Ovary (tissue), 9 donors: ENCODE measurements around the gene SPRYD4. TPM values are rescaled to one million over a fixed set of nuclear protein-coding genes. Genes with fewer than 3 reads are reported as not detected.
A peak's percentile ranks its signal among the peaks of the same experiment; 100 is the strongest.
"Not testable (repeated sequence)": the region's sequence is repeated elsewhere in the genome, so short reads cannot be mapped to it uniquely, and the experiment has no call there.

Experiments
- DNase-seq, 5 donors: peaks; one replicate each; pipeline ENCODE4 v3.0.0-alpha.2; 2019 to 2020
- H3K27ac ChIP-seq, 2 donors: fragments of 200-600 bp; one replicate each; pipeline versions ENCODE4 v1.5.1 to v1.8.0; 2019 to 2022
- H3K27me3 ChIP-seq: fragments of 200-600 bp; one replicate; pipeline ENCODE4 v1.8.0; 2022
- H3K36me3 ChIP-seq: fragments of 200-600 bp; sonication (generic); one replicate; pipeline ENCODE4 v1.5.1; 2019
- H3K4me1 ChIP-seq: one replicate; pipeline ENCODE4 v1.8.1; 2013; ENCODE audit warnings: mild to moderate bottlenecking, moderate library complexity; ENCODE audit not compliant: insufficient read depth
- H3K4me3 ChIP-seq: fragments of 200-600 bp; sonication (generic); one replicate; pipeline ENCODE4 v1.5.1; 2017
- H3K9me3 ChIP-seq, 2 donors: fragments of 200-600 bp in 1 of 2; sonication (generic) in 1 of 2; one replicate each; pipeline versions ENCODE4 v1.5.1 to v1.8.1; 2013 to 2019; ENCODE audit warnings: mild to moderate bottlenecking in 1 of 2, moderate library complexity in 1 of 2
- EP300 ChIP-seq: sonication (generic); formaldehyde crosslinking; IDR thresholded peaks from one replicate; pipeline ENCODE4 v1.6.1; 2017; ENCODE audit warnings: antibody characterized with exemption
- POLR2A ChIP-seq: fragments of 450-650 bp; IDR thresholded peaks from one replicate; pipeline ENCODE4 v1.6.1; 2017; ENCODE audit warnings: antibody characterized with exemption, mild to moderate bottlenecking, moderate library complexity
- WGBS, 3 donors: extraction: QIAGEN DNeasy Blood & Tissue Kit in 1 of 3; methylation state at CpG; one replicate each; pipeline versions ENCODE4 v1.1.5 to v1.1.7; 2013 to 2017; 5-methylcytosine and 5-hydroxymethylcytosine counted together
- intact Hi-C, 4 donors: fragments of 100-400 bp; cut with DNase I; formaldehyde crosslinking; loops; one replicate each; pipeline versions ENCODE4 v1.11.0 to v1.15.1; 2022 to 2023
- polyA plus RNA-seq, 2 donors: library from polyadenylated mRNA; stranded (reverse); fragments of 200-250 nt in 1 of 2; fragments of 350-450 nt in 1 of 2; fragmentation: Illumina TruSeq in 1 of 2; extraction: RNeasy Lipid Tissue Mini Kit (QIAGEN cat#74804) in 1 of 2; gene quantifications; one replicate each; pipeline ENCODE4 v1.2.3, GENCODE V29; 2013 to 2014
- total RNA-seq, 7 donors: library from RNA; depleted of rRNA in 2 of 7; stranded (reverse); fragments of >200 nt in 2 of 7; fragmentation: NEBNext Ultra II Directional in 3 of 7; extraction: Animal tissue kit (Norgen Biotek cat#: 25700) in 3 of 7; gene quantifications; one replicate each; pipeline versions ENCODE4 v1.1.0 to v1.2.4, GENCODE V29; 2016 to 2023
- TF ChIP-seq, protein P1 (sequence below), 3 donors: fragments of 450-650 bp in 2 of 3; fragments of 200-600 bp in 1 of 3; IDR thresholded peaks; one replicate each; pipeline versions ENCODE4 v1.5.1 to v1.8.0; 2016 to 2022; ENCODE audit warnings: antibody characterized with exemption in 3 of 3, mild to moderate bottlenecking in 1 of 3
- donor health status: DM: no; HTN: no; CAD: no; lungs with moderate emphysema.
- donor health status: DM: no; HTN: no; CAD: no.
- donor health status: Bipolar disorder and iron deficiency.
- donor health status: DM: yes; HTN: yes; CAD: no.
- donor health status: DM: no; HTN: no; CAD: no.
- donor health status: DM: yes; HTN: yes; CAD: no.

SPRYD4 gene
- total and polyA plus RNA-seq, 9 donors = 1.4 to 4.1 (median 2.7) TPM

DNA sequence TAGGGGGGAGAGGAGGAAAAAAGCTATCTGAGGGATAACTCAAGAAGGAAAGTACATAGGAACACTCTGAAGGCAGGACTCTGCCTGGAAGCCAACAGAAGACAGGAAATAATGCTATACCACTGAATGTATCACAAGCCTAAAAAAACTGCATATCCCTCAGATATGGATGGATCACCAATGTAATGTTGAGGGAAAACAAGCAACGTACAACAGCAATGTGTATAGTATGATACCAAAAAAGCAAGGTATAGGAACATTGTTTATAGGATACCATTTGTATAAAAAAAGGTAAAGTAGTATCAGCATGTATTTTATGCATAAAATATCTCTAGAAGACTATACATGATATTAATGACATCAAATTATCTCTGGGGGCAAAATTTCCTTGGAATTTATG is 16.2 kb downstream of the SPRYD4 start:
- peaks cover 8% of the 10 kb centered on the region for H3K4me1 ChIP-seq
- TF ChIP-seq, protein P1, sequence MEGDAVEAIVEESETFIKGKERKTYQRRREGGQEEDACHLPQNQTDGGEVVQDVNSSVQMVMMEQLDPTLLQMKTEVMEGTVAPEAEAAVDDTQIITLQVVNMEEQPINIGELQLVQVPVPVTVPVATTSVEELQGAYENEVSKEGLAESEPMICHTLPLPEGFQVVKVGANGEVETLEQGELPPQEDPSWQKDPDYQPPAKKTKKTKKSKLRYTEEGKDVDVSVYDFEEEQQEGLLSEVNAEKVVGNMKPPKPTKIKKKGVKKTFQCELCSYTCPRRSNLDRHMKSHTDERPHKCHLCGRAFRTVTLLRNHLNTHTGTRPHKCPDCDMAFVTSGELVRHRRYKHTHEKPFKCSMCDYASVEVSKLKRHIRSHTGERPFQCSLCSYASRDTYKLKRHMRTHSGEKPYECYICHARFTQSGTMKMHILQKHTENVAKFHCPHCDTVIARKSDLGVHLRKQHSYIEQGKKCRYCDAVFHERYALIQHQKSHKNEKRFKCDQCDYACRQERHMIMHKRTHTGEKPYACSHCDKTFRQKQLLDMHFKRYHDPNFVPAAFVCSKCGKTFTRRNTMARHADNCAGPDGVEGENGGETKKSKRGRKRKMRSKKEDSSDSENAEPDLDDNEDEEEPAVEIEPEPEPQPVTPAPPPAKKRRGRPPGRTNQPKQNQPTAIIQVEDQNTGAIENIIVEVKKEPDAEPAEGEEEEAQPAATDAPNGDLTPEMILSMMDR (IDR thresholded peaks at IDR 0.05) = no peak
- TF ChIP-seq EP300 = no peak
- intact Hi-C loops = no loop called here
- no peak for DNase-seq
- H3K36me3 ChIP-seq = no peaks in the 10 kb centered on the region
- no peaks in the 10 kb centered on the region for H3K9me3 ChIP-seq
- H3K4me3 ChIP-seq = no peak overlapping the region
- H3K27ac ChIP-seq = no peak overlapping the region
- no peaks in the 10 kb centered on the region for H3K27me3 ChIP-seq
- WGBS, 3 donors = 80 to 96% (median 85%) methylated on average over 1 of the region's 1 CpG

DNA sequence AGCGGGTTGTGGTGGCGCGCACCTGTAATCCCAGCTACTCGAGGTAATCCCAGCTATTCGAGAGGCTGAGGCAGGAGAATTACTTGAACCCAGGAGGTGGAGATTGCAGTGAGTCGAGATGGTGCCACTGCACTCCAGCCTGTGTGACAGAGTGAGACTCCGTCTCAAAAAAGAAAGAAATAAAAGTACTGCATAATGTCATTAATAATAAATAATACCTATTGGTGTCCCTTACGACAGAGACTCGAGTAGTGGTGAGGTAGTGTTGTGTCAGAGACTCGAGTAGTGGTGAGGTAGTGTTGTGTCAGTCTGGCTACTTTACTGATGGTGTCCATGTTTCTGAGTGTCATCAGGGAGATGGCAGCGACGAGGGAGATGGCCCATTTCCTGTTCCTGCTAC is 18.3 kb downstream of the SPRYD4 start:
- Histone ChIP-seq H3K27me3 (no peaks in the 10 kb centered on the region), H3K27ac (no peak overlapping the region), H3K9me3 (no peaks in the 10 kb centered on the region), H3K36me3 (no peaks in the 10 kb centered on the region), H3K4me3 (no peak overlapping the region), H3K4me1 (peaks cover 8% of the 10 kb centered on the region)
- intact Hi-C loops = no loop called here
- DNase-seq = no peak
- TF ChIP-seq EP300 (no peak), POLR2A (no peak)
- TF ChIP-seq, protein P1 (IDR thresholded peaks at IDR 0.05) = no peak
- WGBS, 3 donors = 82 to 86% (median 85%) methylated on average over 12 of the region's 12 CpGs

DNA sequence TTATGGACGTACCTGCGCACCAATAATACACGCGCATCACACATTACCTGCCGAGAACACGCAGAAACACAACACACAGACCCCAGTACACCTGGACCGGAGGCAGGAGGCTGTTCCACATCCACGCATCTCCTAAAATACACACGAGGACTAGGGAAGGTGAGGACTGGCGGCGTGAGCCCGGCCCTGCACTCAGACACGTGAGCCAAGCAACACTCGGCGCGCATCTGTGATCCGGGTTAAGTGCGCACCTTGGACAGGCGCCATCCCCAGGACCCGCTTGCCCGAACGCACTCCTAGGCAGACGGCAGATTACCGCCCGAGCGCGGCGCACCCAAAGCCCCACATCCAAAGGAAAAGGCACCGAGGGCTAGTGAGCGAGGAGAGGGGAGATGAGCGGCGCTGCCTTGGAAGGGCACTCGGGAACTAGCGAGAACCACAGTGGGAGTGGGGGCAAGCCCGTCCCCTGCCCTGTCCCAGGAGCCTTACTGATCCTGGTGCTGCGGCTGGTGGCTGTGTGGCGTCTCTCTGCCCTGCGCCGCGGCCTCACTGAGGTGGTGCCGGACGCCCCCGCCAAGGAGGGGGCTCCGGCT is 19.2 kb downstream of the SPRYD4 start:
- Histone ChIP-seq H3K9me3 (no peaks in the 10 kb centered on the region), H3K27ac (no peak overlapping the region), H3K4me3 (peak overlapping the region; percentile 48), H3K27me3 (no peaks in the 10 kb centered on the region), H3K36me3 (no peaks in the 10 kb centered on the region), H3K4me1 (peaks cover 8% of the 10 kb centered on the region)
- intact Hi-C loops = no loop called here
- DNase-seq = peak in 4 of 5 donors; percentile 40 to 69 (median 58)
- WGBS, 3 donors = 3 to 6% (median 3%) methylated on average over 41 to 44 of the region's 44 CpGs
- no peak for TF ChIP-seq POLR2A

DNA sequence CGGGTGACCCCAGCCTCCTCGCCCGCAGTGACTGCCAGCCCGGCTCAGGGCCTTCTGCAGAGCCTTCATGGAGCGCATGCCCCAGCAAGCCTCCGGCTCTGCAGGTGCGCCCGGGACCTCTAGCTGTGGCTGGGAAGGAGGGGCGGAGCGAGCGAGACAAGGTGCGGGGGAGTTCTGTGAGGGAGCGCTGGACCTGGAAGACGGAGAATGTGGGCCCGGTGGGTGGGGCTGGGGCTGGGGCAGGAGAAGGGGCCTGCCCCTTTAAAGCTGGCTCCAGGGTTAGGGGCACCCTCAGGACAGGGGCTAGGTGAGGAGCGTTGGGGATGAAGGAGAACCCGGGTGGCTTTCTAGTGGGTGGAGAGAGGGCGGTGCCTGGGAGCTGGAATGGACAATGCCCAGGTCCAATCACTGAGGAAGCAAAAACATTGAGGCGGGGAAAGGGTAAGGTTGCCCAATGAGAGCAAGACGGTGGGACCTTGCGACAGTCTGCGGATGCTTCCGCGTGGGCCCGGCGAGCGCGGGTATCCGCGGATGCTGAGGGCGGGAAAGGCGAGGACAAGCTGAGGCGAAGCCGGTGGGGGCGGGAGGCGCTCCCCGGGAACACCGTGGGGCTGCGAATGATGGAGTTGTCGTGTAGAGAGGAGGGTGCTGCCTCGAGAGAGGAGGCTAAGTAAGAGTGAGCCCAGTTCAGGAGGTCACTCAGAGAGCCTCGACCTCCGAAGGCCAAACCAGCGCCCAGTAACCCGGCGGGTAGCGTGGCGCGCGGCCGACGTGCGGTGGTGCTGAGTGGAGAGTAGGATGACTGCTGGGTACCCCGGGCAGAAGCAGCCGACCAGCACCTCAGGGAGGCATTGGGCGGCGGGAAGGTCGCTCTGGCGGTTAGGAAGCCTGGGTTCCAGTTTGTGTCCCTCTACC is 19.9 kb downstream of the SPRYD4 start, which contains the start of gene GLS2:
TSS of gene GLS2 (minus strand) at position 121 of the 915 bp plus-strand sequence. CDS start at position 78, 43 bp downstream.
- peak; percentile 68 to 80 (median 72) for DNase-seq
- H3K36me3 ChIP-seq = no peaks in the 10 kb centered on the region
- H3K27ac ChIP-seq = no peak within 1 kb of the TSS
- H3K27me3 ChIP-seq = no peaks in the 10 kb centered on the region
- intact Hi-C loops = no loop called here
- TF ChIP-seq, protein P1 (IDR thresholded peaks at IDR 0.05) = no peak
- TF ChIP-seq POLR2A (no peak), EP300 (no peak)
- H3K4me1 ChIP-seq = peaks cover 8% of the 10 kb centered on the region
- H3K9me3 ChIP-seq = no peaks in the 10 kb centered on the region
- 13 to 16% (median 16%) methylated on average over 59 of the region's 59 CpGs for WGBS, 3 donors
- H3K4me3 ChIP-seq = peak within 1 kb of the TSS; percentile 48

DNA sequence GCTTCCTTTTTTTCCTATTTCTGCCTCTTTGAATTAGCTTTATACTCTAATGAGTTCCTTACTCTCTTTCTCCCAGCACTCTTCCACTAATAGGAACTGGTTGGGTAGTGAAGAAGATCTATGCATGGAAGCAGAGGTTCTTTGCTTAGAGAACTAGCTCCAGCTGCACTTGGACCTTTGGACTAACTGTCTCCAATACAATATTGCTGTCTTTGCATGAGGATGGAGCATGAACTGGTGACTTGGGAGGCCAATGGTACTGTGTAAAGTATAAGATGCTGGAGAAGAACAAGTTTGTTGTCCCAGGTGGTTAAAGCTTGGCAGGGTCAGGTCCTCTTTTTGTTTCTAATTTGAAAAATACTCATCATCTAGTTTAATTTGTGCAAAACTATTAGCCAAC is 22.0 kb downstream of the SPRYD4 start:
- no peak for DNase-seq
- intact Hi-C loops = no loop called here
- Histone ChIP-seq H3K9me3 (no peaks in the 10 kb centered on the region), H3K27me3 (no peaks in the 10 kb centered on the region), H3K36me3 (no peaks in the 10 kb centered on the region), H3K4me1 (peaks cover 8% of the 10 kb centered on the region), H3K4me3 (no peak overlapping the region), H3K27ac (no peak overlapping the region)
- TF ChIP-seq POLR2A = no peak
- TF ChIP-seq, protein P1 (IDR thresholded peaks at IDR 0.05) = no peak
- TF ChIP-seq EP300 = no peak

DNA sequence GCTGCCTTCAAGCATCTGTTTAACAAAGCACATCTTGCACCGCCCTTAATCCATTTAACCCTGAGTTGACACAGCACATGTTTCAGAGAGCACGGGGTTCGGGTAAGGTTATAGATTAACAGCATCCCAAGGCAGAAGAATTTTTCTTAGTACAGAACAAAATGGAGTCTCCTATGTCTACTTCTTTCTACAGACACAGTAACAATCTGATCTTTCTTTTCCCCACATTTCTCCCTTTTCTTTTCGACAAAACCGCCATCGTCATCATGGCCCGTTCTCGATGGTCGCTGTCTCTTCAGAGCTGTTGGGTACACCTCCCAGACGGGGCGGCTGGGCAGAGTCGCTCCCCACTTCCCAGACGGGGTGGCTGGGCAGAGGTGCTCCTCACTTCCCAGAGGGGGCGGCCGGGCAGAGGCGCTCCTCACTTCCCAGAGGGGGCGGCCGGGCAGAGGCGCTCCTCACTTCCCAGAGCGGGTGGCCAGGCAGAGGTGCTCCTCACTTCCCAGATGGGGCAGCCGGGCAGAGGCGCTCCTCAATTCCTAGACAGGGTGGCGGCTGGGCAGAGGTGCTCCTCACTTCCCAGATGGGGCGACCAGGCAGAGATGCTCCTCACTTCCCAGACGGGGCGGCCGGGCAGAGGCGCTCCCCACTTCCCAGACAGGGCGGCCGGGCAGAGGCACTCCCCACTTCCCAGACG is 25.2 kb downstream of the SPRYD4 start:
- H3K4me1 ChIP-seq, DNase-seq, H3K27me3 ChIP-seq, intact Hi-C loops, H3K4me3 ChIP-seq, H3K36me3 ChIP-seq, H3K27ac ChIP-seq, H3K9me3 ChIP-seq: not testable (repeated sequence)
- WGBS, 3 donors = 87 to 93% (median 88%) methylated on average over 20 to 31 of the region's 31 CpGs

DNA sequence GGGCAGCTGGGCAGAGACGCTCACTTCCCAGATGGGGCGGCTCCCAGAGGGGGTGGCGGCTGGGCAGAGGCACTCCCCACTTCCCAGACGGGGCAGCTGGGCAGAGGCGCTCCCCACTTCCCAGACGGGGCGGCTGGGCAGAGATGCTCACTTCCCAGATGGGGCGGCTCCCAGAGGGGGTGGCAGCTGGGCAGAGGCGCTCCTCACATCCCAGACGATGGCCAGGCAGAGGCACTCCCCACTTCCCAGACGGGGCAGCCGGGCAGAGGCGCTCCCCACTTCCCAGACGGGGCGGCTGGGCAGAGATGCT is 25.7 kb downstream of the SPRYD4 start:
- H3K4me3 ChIP-seq, H3K27ac ChIP-seq, H3K36me3 ChIP-seq, H3K9me3 ChIP-seq, H3K4me1 ChIP-seq, H3K27me3 ChIP-seq, DNase-seq, intact Hi-C loops: not testable (repeated sequence)
- 91 to 96% (median 93%) methylated on average over 4 to 15 of the region's 15 CpGs for WGBS, 3 donors
